ENCODE results near the gene ATP10A. TPM values are rescaled to one million over a fixed set of nuclear protein-coding genes. Genes with fewer than 3 reads are reported as not detected.
A peak's percentile ranks its signal among the peaks of the same experiment; 100 is the strongest.

ATP10A gene
- total RNA-seq, 1 donor from 2014 or later: 3.2 TPM

GRCh38 chr15:25777037-25777436, 86.1 kb downstream of the ATP10A start:
- H3K27me3 ChIP-seq: no peaks in the 10 kb centered on the region
- no peak for TF ChIP-seq POLR2AphosphoS5 (IDR thresholded peaks at IDR 0.05; ENCODE audit: insufficient read depth in 1 of 2, low read depth in 1 of 2)
- TF ChIP-seq CTCF (IDR thresholded peaks at IDR 0.05): no peak
- TF ChIP-seq POLR2A (IDR thresholded peaks at IDR 0.05): no peak
- no peak for DNase-seq (ENCODE audit: extremely low spot score in 2 of 2)
- H3K9me3 ChIP-seq: no peaks in the 10 kb centered on the region
- no peaks in the 10 kb centered on the region for H3K36me3 ChIP-seq
- H3K27ac ChIP-seq: no peak overlapping the region
- peaks cover 14% of the 10 kb centered on the region for H3K4me1 ChIP-seq
- no peak overlapping the region for H3K4me3 ChIP-seq
- intact Hi-C loops (cut with DNase I): no loop called here

GRCh38 chr15:25776071-25776746, 86.9 kb downstream of the ATP10A start:
- Histone ChIP-seq H3K4me3 (no peak overlapping the region), H3K4me1 (peaks cover 14% of the 10 kb centered on the region), H3K9me3 (no peaks in the 10 kb centered on the region), H3K36me3 (no peaks in the 10 kb centered on the region), H3K27ac (no peak overlapping the region), H3K27me3 (no peaks in the 10 kb centered on the region)
- no peak for TF ChIP-seq POLR2AphosphoS5 (IDR thresholded peaks at IDR 0.05; ENCODE audit: insufficient read depth in 1 of 2, low read depth in 1 of 2)
- TF ChIP-seq POLR2A (IDR thresholded peaks at IDR 0.05): no peak
- no peak for TF ChIP-seq CTCF (IDR thresholded peaks at IDR 0.05)
- DNase-seq (ENCODE audit: extremely low spot score in 2 of 2): no peak
- intact Hi-C loops (cut with DNase I): no loop called here

- DNase-seq (ENCODE audit: extremely low spot score in 2 of 2): peak in 1 of 2 donors; percentile 84
- no peaks in the 10 kb centered on the region for H3K9me3 ChIP-seq
- no peak overlapping the region for H3K4me3 ChIP-seq
- H3K36me3 ChIP-seq: no peaks in the 10 kb centered on the region
- TF ChIP-seq CTCF (IDR thresholded peaks at IDR 0.05): no peak
- no peak for TF ChIP-seq POLR2AphosphoS5 (IDR thresholded peaks at IDR 0.05; ENCODE audit: insufficient read depth in 1 of 2, low read depth in 1 of 2)
- no peak for TF ChIP-seq POLR2A (IDR thresholded peaks at IDR 0.05)
- intact Hi-C loops (cut with DNase I): no loop called here
- peaks cover 14% of the 10 kb centered on the region for H3K4me1 ChIP-seq
- no peaks in the 10 kb centered on the region for H3K27me3 ChIP-seq
- H3K27ac ChIP-seq: no peak overlapping the region
Measured at GRCh38 chr15:25775317-25775912, 87.7 kb downstream of the ATP10A start.

GRCh38 chr15:25774871-25775270, 88.3 kb downstream of the ATP10A start:
- H3K4me1 ChIP-seq: peaks cover 14% of the 10 kb centered on the region
- no peaks in the 10 kb centered on the region for H3K27me3 ChIP-seq
- intact Hi-C loops (cut with DNase I): no loop called here
- no peaks in the 10 kb centered on the region for H3K9me3 ChIP-seq
- no peak for TF ChIP-seq POLR2AphosphoS5 (IDR thresholded peaks at IDR 0.05; ENCODE audit: insufficient read depth in 1 of 2, low read depth in 1 of 2)
- no peak for TF ChIP-seq POLR2A (IDR thresholded peaks at IDR 0.05)
- no peak for TF ChIP-seq CTCF (IDR thresholded peaks at IDR 0.05)
- no peak overlapping the region for H3K27ac ChIP-seq
- no peaks in the 10 kb centered on the region for H3K36me3 ChIP-seq
- no peak for DNase-seq (ENCODE audit: extremely low spot score in 2 of 2)
- no peak overlapping the region for H3K4me3 ChIP-seq

GRCh38 chr15:25773248-25773647, 89.9 kb downstream of the ATP10A start:
- no peak overlapping the region for H3K4me3 ChIP-seq
- no peak overlapping the region for H3K27ac ChIP-seq
- H3K4me1 ChIP-seq: peaks cover 14% of the 10 kb centered on the region
- no peaks in the 10 kb centered on the region for H3K27me3 ChIP-seq
- peak in 1 of 2 donors; percentile 47 for DNase-seq (ENCODE audit: extremely low spot score in 2 of 2)
- H3K9me3 ChIP-seq: no peaks in the 10 kb centered on the region
- no peaks in the 10 kb centered on the region for H3K36me3 ChIP-seq
- TF ChIP-seq POLR2AphosphoS5 (IDR thresholded peaks at IDR 0.05; ENCODE audit: insufficient read depth in 1 of 2, low read depth in 1 of 2) (no peak), POLR2A (IDR thresholded peaks at IDR 0.05) (no peak), CTCF (IDR thresholded peaks at IDR 0.05) (no peak)
- intact Hi-C loops (cut with DNase I): no loop called here
